ENCODE data around the gene CMTM3.

The CMTM3 gene

DNA sequence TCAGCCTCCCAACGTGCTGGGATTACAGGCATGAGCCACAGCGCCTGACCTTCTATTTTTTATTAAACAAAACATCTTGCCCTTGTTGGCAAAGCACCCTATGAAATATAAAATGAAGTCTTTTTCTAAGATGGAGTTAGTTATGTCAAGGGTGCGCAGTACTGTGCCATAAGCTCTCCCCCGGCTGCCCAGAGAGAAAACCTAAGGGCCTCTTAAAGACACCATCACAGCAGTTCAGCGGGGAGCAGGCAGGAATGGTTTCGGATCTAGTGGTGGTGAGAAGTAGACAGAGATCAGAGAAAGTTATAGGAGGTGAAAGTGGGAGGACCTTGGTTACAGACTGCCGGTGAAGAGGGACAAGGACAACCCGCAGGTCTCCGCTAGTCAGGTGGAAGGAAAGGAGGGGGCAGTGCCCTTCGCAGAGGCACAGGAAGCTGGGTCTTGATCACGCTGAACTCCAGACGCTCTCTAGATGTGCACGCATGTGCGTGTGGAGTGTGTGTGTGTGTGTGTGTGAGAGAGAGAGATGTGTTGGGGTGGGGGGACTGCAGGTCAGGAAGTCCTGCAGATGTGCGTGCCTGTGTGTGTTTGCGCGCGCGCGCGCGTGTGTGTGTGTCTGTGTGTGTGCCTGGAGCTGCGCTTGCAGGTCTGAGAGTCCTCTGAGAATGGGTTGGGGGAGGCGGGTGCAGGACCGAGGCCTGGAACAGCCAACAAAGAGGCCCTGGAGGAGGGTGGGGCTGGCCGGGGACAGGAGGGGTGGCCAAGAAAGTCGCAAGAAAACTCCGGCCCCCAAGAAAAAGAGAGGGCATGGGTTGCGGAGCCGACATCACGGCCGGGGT is 748 bp upstream of the CMTM3 start:
- Histone ChIP-seq H3K36me3 (peaks cover 10% of the 10 kb centered on the region), H3K4me3 (ENCODE audit: low read depth, low read length) (peak overlapping the region; percentile 74), H3K27me3 (ENCODE audit: insufficient read depth, low read depth, severe bottlenecking) (no peaks in the 10 kb centered on the region), H3K9me3 (ENCODE audit: severe bottlenecking) (peaks cover 4% of the 10 kb centered on the region), H3K27ac (peak overlapping the region; percentile 86)
- DNase-seq = peak; percentile 74
- TF ChIP-seq, protein P1, sequence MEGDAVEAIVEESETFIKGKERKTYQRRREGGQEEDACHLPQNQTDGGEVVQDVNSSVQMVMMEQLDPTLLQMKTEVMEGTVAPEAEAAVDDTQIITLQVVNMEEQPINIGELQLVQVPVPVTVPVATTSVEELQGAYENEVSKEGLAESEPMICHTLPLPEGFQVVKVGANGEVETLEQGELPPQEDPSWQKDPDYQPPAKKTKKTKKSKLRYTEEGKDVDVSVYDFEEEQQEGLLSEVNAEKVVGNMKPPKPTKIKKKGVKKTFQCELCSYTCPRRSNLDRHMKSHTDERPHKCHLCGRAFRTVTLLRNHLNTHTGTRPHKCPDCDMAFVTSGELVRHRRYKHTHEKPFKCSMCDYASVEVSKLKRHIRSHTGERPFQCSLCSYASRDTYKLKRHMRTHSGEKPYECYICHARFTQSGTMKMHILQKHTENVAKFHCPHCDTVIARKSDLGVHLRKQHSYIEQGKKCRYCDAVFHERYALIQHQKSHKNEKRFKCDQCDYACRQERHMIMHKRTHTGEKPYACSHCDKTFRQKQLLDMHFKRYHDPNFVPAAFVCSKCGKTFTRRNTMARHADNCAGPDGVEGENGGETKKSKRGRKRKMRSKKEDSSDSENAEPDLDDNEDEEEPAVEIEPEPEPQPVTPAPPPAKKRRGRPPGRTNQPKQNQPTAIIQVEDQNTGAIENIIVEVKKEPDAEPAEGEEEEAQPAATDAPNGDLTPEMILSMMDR (IDR thresholded peaks at IDR 0.05; ENCODE audit: low read depth, low read length) = no peak

DNA sequence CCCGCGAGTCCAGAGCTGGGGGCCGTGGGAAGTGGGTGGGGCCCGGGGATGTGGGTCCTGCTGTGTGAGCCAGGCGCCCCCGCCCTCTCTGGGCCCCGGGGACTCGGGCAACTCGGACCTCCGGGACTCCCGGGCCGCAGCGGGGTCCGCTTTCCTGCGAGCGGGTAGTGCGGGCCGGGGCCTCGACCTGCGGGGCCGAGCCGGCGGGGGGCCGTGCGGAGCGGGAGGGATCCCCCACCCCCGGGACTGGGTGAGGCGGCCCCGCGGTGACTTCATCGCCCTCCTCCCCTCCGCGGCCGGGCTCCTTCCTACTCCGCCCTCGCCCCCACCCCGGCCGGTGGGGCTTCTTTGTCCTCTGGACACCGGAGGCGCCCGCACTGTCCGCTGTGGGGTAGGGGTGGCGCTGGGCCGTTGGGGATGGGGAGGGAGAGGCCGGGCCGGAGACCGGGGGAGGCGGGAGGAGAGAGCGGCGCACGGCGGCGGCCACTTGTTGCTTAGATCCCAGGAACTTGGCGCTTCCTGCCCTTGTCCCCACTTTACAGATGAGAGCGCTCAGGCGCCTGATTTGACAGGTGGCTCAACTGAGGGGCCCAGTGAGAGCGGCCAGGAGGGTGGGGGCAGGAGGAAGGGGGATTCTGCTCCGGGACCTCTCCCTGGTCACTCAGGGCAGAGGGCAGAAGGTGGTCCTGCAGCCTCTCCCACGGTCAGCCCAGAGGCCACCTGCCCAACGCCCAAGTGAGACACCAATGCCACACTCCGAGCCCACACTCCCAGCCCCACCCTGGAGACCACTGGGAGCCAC is 874 bp downstream of the CMTM3 start:
- H3K9me3 ChIP-seq (ENCODE audit: severe bottlenecking) = peaks cover 4% of the 10 kb centered on the region
- no peaks in the 10 kb centered on the region for H3K27me3 ChIP-seq (ENCODE audit: insufficient read depth, low read depth, severe bottlenecking)
- H3K36me3 ChIP-seq = peaks cover 25% of the 10 kb centered on the region
- peak; percentile 48 for DNase-seq
- H3K4me3 ChIP-seq (ENCODE audit: low read depth, low read length) = peak overlapping the region; percentile 74
- peak overlapping the region; percentile 86 for H3K27ac ChIP-seq
- TF ChIP-seq, protein P1 (IDR thresholded peaks at IDR 0.05; ENCODE audit: low read depth, low read length) = no peak

DNA sequence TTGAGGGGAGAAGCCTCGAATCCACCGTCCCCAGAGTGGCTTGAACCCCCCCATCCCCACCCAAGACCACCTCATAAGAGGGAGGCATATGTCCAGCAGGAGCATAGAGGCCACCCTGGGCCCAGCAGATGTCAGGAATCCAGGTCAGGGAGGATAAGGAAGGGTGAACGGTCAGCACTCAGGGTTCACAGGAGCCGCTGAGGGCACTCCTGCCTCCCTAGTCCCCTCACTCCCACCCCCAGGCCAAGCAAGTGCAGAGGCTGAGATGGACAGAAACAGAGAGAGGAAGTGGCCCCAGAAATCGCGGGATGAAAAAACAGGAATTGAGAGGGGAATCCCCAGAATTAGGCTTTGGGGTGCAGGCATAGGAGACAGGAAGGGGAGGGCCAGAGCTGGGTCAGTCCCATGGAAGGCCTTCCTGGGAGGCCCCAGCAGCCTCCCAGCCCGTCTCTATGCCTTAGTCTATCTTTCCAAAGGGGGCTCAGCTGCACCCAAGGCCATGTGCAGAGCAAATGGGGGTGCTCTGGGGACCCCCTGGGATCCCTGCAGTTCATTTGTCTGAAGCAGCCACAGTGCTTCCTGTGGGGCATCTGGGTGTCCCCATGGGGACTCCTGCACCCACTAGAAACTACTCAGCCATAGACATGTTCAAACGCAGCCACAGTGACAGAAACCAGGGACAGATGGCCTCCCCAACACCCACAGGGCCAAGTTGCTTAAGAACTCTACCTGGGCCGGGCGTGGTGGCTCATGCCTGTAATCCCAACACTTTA is 1.7 kb downstream of the CMTM3 start:
- DNase-seq = peak; percentile 82
- Histone ChIP-seq H3K9me3 (ENCODE audit: severe bottlenecking) (peaks cover 4% of the 10 kb centered on the region), H3K4me3 (ENCODE audit: low read depth, low read length) (peak overlapping the region; percentile 74), H3K36me3 (peaks cover 33% of the 10 kb centered on the region), H3K27me3 (ENCODE audit: insufficient read depth, low read depth, severe bottlenecking) (no peaks in the 10 kb centered on the region), H3K27ac (peak overlapping the region; percentile 86)
- TF ChIP-seq, protein P1 (IDR thresholded peaks at IDR 0.05; ENCODE audit: low read depth, low read length) = no peak

DNA sequence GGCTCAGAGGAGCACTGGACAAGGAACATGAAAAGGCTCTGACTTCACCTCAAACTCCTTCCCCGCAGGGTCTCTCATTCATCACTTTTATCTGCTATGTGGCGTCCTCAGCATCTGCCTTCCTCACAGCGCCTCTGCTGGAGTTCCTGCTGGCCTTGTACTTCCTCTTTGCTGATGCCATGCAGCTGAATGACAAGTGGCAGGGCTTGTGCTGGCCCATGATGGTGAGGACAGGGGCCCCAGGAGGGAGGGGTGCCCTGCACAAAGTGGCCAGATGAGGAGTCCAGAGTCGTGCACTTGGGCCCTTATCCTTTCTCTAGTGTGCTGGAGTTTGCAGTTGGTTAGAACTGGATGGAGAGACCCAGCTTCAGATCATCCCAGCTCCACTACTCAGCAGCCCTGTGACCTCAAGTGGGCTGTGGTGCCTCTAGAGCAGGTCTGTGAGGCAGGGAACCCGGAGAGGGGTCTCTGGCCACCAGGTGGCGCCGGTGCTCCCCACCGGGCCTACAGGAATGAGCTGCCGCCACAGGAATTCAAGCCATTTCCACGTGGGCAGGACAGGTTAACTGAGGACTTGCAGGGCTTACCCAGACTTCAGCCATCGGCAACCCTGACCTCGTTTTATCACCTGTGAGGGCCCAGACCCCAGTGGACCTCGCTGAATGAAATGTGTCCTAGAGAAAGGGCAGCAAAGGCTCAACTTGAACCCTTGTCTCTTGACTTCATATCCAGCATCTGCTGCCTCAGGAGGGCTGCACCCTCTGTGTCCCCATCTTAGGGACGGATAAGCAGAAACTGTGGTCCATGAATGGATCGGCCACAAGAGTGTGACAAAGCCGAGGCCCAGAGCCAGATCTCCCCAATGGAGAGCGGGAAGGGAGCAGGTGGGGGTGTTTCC is 4.0 kb downstream of the CMTM3 start:
- no peaks in the 10 kb centered on the region for H3K9me3 ChIP-seq (ENCODE audit: severe bottlenecking)
- peaks cover 52% of the 10 kb centered on the region for H3K36me3 ChIP-seq
- TF ChIP-seq, protein P1 (IDR thresholded peaks at IDR 0.05; ENCODE audit: low read depth, low read length) = peak; percentile 92
- H3K4me3 ChIP-seq (ENCODE audit: low read depth, low read length) = no peak overlapping the region
- H3K27ac ChIP-seq = peak overlapping the region; percentile 44
- peak; percentile 91 for DNase-seq
- no peaks in the 10 kb centered on the region for H3K27me3 ChIP-seq (ENCODE audit: insufficient read depth, low read depth, severe bottlenecking)

DNA sequence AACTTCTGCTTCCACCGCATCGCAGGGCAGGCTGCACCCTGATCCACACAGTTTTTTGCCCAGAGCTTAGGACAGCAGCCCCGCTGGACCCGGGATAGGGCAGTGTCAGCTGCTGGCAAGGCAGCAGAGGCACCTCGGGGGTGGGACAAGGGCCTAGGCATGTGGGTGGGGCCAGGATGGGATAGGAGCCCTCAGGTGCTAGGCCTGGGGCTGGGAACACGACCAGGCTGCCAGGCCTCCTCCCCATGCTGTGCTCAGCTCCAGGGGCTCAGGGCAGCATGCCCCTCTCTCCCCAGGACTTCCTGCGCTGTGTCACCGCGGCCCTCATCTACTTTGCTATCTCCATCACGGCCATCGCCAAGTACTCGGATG is 4.6 kb downstream of the CMTM3 start:
- Histone ChIP-seq H3K27me3 (ENCODE audit: insufficient read depth, low read depth, severe bottlenecking) (no peaks in the 10 kb centered on the region), H3K4me3 (ENCODE audit: low read depth, low read length) (no peak overlapping the region), H3K27ac (no peak overlapping the region), H3K36me3 (peaks cover 56% of the 10 kb centered on the region), H3K9me3 (ENCODE audit: severe bottlenecking) (no peaks in the 10 kb centered on the region)
- no peak for DNase-seq
- TF ChIP-seq, protein P1 (IDR thresholded peaks at IDR 0.05; ENCODE audit: low read depth, low read length) = no peak
